Effector memory CD4-positive, alpha-beta T cell (primary cell): ENCODE data around the gene SEMA5A.

Experiments
- DNase-seq, 3 donors: peaks; one replicate each; pipeline ENCODE4 v3.0.0-alpha.2; 2020
- H3K27ac ChIP-seq: 2 replicates; pipeline ENCODE4 v1.7.0; 2013; ENCODE audit warnings: mild to moderate bottlenecking, low read length, moderate library complexity; ENCODE audit not compliant: insufficient read depth, poor library complexity, severe bottlenecking
- H3K27me3 ChIP-seq: replicated peaks from 2 replicates; pipeline ENCODE4 v1.7.0; 2013; ENCODE audit warnings: mild to moderate bottlenecking, low read length; ENCODE audit not compliant: insufficient read depth, control insufficient read depth, poor library complexity, severe bottlenecking
- H3K36me3 ChIP-seq: 2 replicates; pipeline ENCODE4 v1.7.0; 2013; ENCODE audit warnings: mild to moderate bottlenecking, low read length, moderate library complexity; ENCODE audit not compliant: control insufficient read depth, insufficient read depth
- H3K4me1 ChIP-seq: 2 replicates; pipeline ENCODE4 v1.7.0; 2013; ENCODE audit warnings: low read length, mild to moderate bottlenecking; ENCODE audit not compliant: control insufficient read depth, insufficient read depth, poor library complexity, severe bottlenecking
- H3K4me3 ChIP-seq: 2 replicates; pipeline ENCODE4 v1.7.0; 2013; ENCODE audit warnings: low read length, low read depth, mild to moderate bottlenecking; ENCODE audit not compliant: insufficient read depth, poor library complexity, severe bottlenecking
- H3K9me3 ChIP-seq: 2 replicates; pipeline ENCODE4 v1.7.0; 2013; ENCODE audit warnings: mild to moderate bottlenecking, low read length, moderate library complexity; ENCODE audit not compliant: control insufficient read depth

The SEMA5A gene

GRCh38 chr5:9307150-9307549, 238.7 kb downstream of the SEMA5A start:
- Histone ChIP-seq H3K9me3 (no peaks in the 10 kb centered on the region), H3K27me3 (no peaks in the 10 kb centered on the region), H3K4me3 (no peak overlapping the region), H3K27ac (no peak overlapping the region), H3K36me3 (no peaks in the 10 kb centered on the region), H3K4me1 (no peaks in the 10 kb centered on the region)
- DNase-seq: no peak

DNA sequence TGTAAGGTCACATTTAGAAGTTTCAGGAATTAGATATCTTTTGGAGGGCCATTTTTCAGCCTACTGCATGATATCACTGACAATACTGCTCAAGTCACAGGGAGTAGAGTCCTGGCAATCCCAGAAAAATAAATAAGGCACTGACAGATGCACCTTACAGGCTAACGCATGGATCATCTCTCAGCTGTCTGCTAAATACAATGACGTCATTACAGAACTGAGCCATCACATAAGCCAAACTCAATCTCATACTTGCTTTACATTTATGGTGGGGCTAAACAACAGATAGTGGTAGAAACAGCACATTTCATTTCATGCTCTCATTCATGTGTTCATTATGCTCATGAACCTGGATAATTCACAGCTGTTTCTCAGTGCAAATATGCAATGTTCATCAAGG, 243.7 kb downstream of the SEMA5A start:
- H3K9me3 ChIP-seq: no peaks in the 10 kb centered on the region
- no peaks in the 10 kb centered on the region for H3K27me3 ChIP-seq
- no peaks in the 10 kb centered on the region for H3K36me3 ChIP-seq
- no peak overlapping the region for H3K4me3 ChIP-seq
- no peaks in the 10 kb centered on the region for H3K4me1 ChIP-seq
- no peak for DNase-seq
- H3K27ac ChIP-seq: no peak overlapping the region

- Histone ChIP-seq H3K4me1 (no peaks in the 10 kb centered on the region), H3K4me3 (no peak overlapping the region), H3K27ac (no peak overlapping the region), H3K9me3 (no peaks in the 10 kb centered on the region), H3K36me3 (no peaks in the 10 kb centered on the region), H3K27me3 (no peaks in the 10 kb centered on the region)
- DNase-seq: no peak
These were observed 244.7 kb downstream of the SEMA5A start for GRCh38 chr5:9301200-9301599.

GRCh38 chr5:9297134-9297533, 248.7 kb downstream of the SEMA5A start:
- H3K9me3 ChIP-seq: no peaks in the 10 kb centered on the region
- no peaks in the 10 kb centered on the region for H3K4me1 ChIP-seq
- H3K27ac ChIP-seq: no peak overlapping the region
- DNase-seq: no peak
- H3K36me3 ChIP-seq: no peaks in the 10 kb centered on the region
- no peak overlapping the region for H3K4me3 ChIP-seq
- H3K27me3 ChIP-seq: no peaks in the 10 kb centered on the region

GRCh38 chr5:9295466-9295801, 250.4 kb downstream of the SEMA5A start:
- H3K36me3 ChIP-seq: no peaks in the 10 kb centered on the region
- H3K4me3 ChIP-seq: no peak overlapping the region
- no peaks in the 10 kb centered on the region for H3K27me3 ChIP-seq
- no peaks in the 10 kb centered on the region for H3K4me1 ChIP-seq
- no peak overlapping the region for H3K27ac ChIP-seq
- no peak for DNase-seq
- H3K9me3 ChIP-seq: no peaks in the 10 kb centered on the region

GRCh38 chr5:9294793-9295465, 250.9 kb downstream of the SEMA5A start:
- H3K27me3 ChIP-seq: no peaks in the 10 kb centered on the region
- H3K27ac ChIP-seq: no peak overlapping the region
- no peaks in the 10 kb centered on the region for H3K9me3 ChIP-seq
- no peaks in the 10 kb centered on the region for H3K4me1 ChIP-seq
- H3K36me3 ChIP-seq: no peaks in the 10 kb centered on the region
- no peak overlapping the region for H3K4me3 ChIP-seq
- DNase-seq: no peak

- Histone ChIP-seq H3K27me3 (no peaks in the 10 kb centered on the region), H3K4me1 (no peaks in the 10 kb centered on the region), H3K9me3 (no peaks in the 10 kb centered on the region), H3K27ac (no peak overlapping the region), H3K4me3 (no peak overlapping the region), H3K36me3 (no peaks in the 10 kb centered on the region)
- no peak for DNase-seq
These were observed 257.6 kb downstream of the SEMA5A start for GRCh38 chr5:9288234-9288633.

DNA sequence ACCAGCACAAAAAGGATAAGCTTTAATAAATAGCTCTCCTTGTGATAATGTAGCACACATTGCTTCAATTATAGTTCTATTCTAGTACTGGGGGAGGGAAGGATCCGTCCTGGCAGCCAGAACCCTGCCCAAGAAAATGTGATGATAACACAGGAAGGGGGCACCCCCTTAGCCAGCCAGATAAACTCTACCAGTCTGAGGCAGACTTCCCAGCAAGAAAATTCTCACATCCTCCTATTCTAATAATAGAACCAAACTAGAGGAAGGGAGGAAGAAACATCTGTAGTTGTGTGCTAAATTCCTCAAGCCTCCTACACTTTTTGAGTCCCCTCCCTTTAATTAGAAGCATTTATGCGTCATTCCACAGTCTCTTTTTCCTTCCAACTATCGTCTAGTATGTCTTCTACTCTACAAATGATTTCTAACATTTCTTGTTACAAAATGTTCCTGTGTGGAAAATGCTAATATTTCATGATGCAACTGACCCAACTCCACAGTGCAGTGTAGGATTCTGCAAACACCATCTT, 261.0 kb downstream of the SEMA5A start:
- H3K27ac ChIP-seq: no peak overlapping the region
- no peak overlapping the region for H3K4me3 ChIP-seq
- no peaks in the 10 kb centered on the region for H3K27me3 ChIP-seq
- no peak for DNase-seq
- H3K36me3 ChIP-seq: no peaks in the 10 kb centered on the region
- no peaks in the 10 kb centered on the region for H3K9me3 ChIP-seq
- no peaks in the 10 kb centered on the region for H3K4me1 ChIP-seq

GRCh38 chr5:9284272-9284671, 261.6 kb downstream of the SEMA5A start:
- Histone ChIP-seq H3K36me3 (no peaks in the 10 kb centered on the region), H3K4me3 (no peak overlapping the region), H3K9me3 (no peaks in the 10 kb centered on the region), H3K4me1 (no peaks in the 10 kb centered on the region), H3K27me3 (no peaks in the 10 kb centered on the region), H3K27ac (no peak overlapping the region)
- DNase-seq: no peak

- Histone ChIP-seq H3K9me3 (no peaks in the 10 kb centered on the region), H3K4me3 (no peak overlapping the region), H3K4me1 (no peaks in the 10 kb centered on the region), H3K27me3 (no peaks in the 10 kb centered on the region), H3K36me3 (no peaks in the 10 kb centered on the region), H3K27ac (no peak overlapping the region)
- DNase-seq: no peak
These were observed 262.4 kb downstream of the SEMA5A start for GRCh38 chr5:9283473-9283872.
